ENCODE data around the gene ZNF502. TPM values are rescaled to one million over a fixed set of nuclear protein-coding genes. Genes with fewer than 3 reads are reported as not detected.

Gene ZNF502
- total RNA-seq, 1 experiment from 2014 or later = 3.6 TPM

- TF ChIP-seq PRDM15 (CRISPR knock-in tag; IDR thresholded peaks at IDR 0.05) = no peak
- TF ChIP-seq IRF2 (CRISPR knock-in tag; IDR thresholded peaks at IDR 0.05; ENCODE audit: borderline replicate concordance, low read depth) = 0 out of 2 replicates have a peak, but pooled peaks have one; percentile 42
- no peak for TF ChIP-seq USF2 (CRISPR knock-in tag; IDR thresholded peaks at IDR 0.05)
- TF ChIP-seq E2F4 (CRISPR knock-in tag; IDR thresholded peaks at IDR 0.05; ENCODE audit: borderline replicate concordance, low read depth) = no peak
- no peak for TF ChIP-seq GRHL2 (CRISPR knock-in tag; IDR thresholded peaks at IDR 0.05; ENCODE audit: insufficient replicate concordance, severe bottlenecking)
- 0 out of 2 replicates have a peak, but pooled peaks have one; percentile 50 for TF ChIP-seq ESRRA (CRISPR knock-in tag; IDR thresholded peaks at IDR 0.05; ENCODE audit: borderline replicate concordance)
- TF ChIP-seq TEAD1 (CRISPR knock-in tag; IDR thresholded peaks at IDR 0.05) = peak; percentile 91
- TF ChIP-seq JUN (CRISPR knock-in tag; IDR thresholded peaks at IDR 0.05) = no peak
- no peak for TF ChIP-seq ATF3 (CRISPR knock-in tag; conservative IDR thresholded peaks at IDR 0.05)
- no peak for TF ChIP-seq TP53 (CRISPR knock-in tag; IDR thresholded peaks at IDR 0.05)
- peak; percentile 38; the same call in 1 of the 2 replicates for TF ChIP-seq AFF4 (CRISPR knock-in tag; IDR thresholded peaks at IDR 0.05; ENCODE audit: borderline replicate concordance)
- peak; percentile 70; the same call in 1 of the 2 replicates for TF ChIP-seq ZBTB43 (CRISPR knock-in tag; IDR thresholded peaks at IDR 0.05)
- TF ChIP-seq ZNF317 (CRISPR knock-in tag; IDR thresholded peaks at IDR 0.05; ENCODE audit: borderline replicate concordance, low read depth) = no peak; the same call in 1 of the 2 replicates
- TF ChIP-seq MAX (CRISPR knock-in tag; IDR thresholded peaks at IDR 0.05) = peak; percentile 93
- no peak for TF ChIP-seq CDX4 (CRISPR knock-in tag; IDR thresholded peaks at IDR 0.05; ENCODE audit: borderline replicate concordance)
- TF ChIP-seq FOXP4 (CRISPR knock-in tag; IDR thresholded peaks at IDR 0.05) = peak; percentile 89
- no peak for TF ChIP-seq STAT6 (CRISPR knock-in tag; conservative IDR thresholded peaks at IDR 0.05; ENCODE audit: low read depth)
Measured at GRCh38 chr3:44729384-44729910, 17.0 kb downstream of the ZNF502 start, which contains the start of gene ZNF501 (continued).

Measured in WTC11 (cell line).